AG08396 (cell line): ENCODE results near the gene EIF2D.
A peak's percentile ranks its signal among the peaks of the same experiment; 100 is the strongest.

ENCODE experiments used
- DNase-seq: peaks from one replicate; pipeline ENCODE4 v3.0.0; 2012; ENCODE audit warnings: low spot score, mixed read lengths

The EIF2D gene

GRCh38 chr1:206547104-206547503, 65.2 kb downstream of the EIF2D start:
- no peak for DNase-seq

GRCh38 chr1:206545351-206545750, 66.9 kb downstream of the EIF2D start:
- no peak for DNase-seq

- peak; percentile 85 for DNase-seq
Observed at GRCh38 chr1:206544562-206545257, 67.6 kb downstream of the EIF2D start.
